Spinal cord (tissue), 10 donors: Measurements from ENCODE around the gene ITIH1. TPM values are rescaled to one million over a fixed set of nuclear protein-coding genes. Genes with fewer than 3 reads are reported as not detected.

Experiments
- DNase-seq, 6 donors: peaks; one replicate each; pipeline versions ENCODE4 v3.0.0 to v3.0.0-alpha.2; 2013 to 2015; ENCODE audit warnings: low spot score in 6 of 6, low read depth in 4 of 6
- H3K27ac ChIP-seq: one replicate; pipeline ENCODE4 v1.5.1; 2013; ENCODE audit warnings: low read depth, low read length, control low read depth
- H3K27me3 ChIP-seq: one replicate; pipeline ENCODE4 v1.6.1; 2013; ENCODE audit warnings: low read length; ENCODE audit not compliant: control insufficient read depth, insufficient read depth
- H3K36me3 ChIP-seq: one replicate; pipeline ENCODE4 v1.6.1; 2013; ENCODE audit warnings: low read length; ENCODE audit not compliant: control insufficient read depth, insufficient read depth
- H3K4me1 ChIP-seq: one replicate; pipeline ENCODE4 v1.6.1; 2013; ENCODE audit warnings: low read length; ENCODE audit not compliant: control insufficient read depth, insufficient read depth
- H3K4me3 ChIP-seq: one replicate; pipeline ENCODE4 v1.5.1; 2013; ENCODE audit warnings: low read depth, low read length, control low read depth
- H3K9me3 ChIP-seq: one replicate; pipeline ENCODE4 v1.6.1; 2013; ENCODE audit warnings: low read length; ENCODE audit not compliant: control insufficient read depth, insufficient read depth
- WGBS: methylation state at CpG from one replicate; pipeline ENCODE4 v1.1.5; 2013; ENCODE audit warnings: missing lambda C conversion rate; ENCODE audit not compliant: insufficient coverage; 5-methylcytosine and 5-hydroxymethylcytosine counted together
- polyA plus RNA-seq, 2 donors: library from polyadenylated mRNA; unstranded; fragments of 120-200 nt; gene quantifications; one replicate each; pipeline ENCODE4 v1.2.1, GENCODE V29; 2013; ENCODE audit not compliant: insufficient read length in 2 of 2
- total RNA-seq, 2 donors: library from RNA; depleted of rRNA in 1 of 2; stranded (reverse); fragments of 120-200 nt in 1 of 2; fragments of >200 nt in 1 of 2; gene quantifications; one replicate each; pipeline versions ENCODE4 v1.2.3 to v1.2.4, GENCODE V29; 2013 to 2014
- donor health status: healthy.

The ITIH1 gene
- total and polyA plus RNA-seq, 4 donors, result 0.15 to 0.44 TPM; not detected in 2

DNA sequence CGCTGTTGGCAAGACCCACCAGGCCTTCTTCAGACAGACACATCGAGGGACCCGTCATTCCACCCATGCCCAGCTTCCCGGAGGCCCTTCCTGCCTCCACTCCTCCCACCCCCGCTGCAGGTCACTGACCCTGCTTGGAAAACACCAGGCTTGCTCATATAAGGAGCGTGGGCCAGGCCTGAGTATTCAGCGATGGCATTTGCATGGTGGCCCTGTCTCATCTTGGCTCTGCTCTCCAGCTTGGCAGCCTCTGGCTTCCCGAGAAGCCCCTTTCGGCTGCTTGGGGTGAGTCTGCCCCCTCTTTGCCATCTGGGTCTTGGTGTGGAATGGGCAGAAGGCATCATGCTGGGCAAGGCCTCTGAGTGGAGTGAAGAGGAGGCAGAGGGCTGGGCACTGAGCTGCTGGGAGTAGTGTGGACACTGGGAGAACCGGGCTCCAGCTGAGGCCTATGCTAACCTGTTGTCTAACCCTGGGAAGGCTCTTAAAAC lies 17.3 kb downstream of the ITIH1 start, which contains the start of gene ITIH3:
ITIH3 (plus strand) TSS at position 185 of the 488 bp plus-strand sequence; CDS start at position 193, 8 bp downstream.
- 79% methylated on average over 10 of the region's 10 CpGs for WGBS
- no peak within 1 kb of the TSS for H3K27ac ChIP-seq
- no peak within 1 kb of the TSS for H3K4me3 ChIP-seq

DNA sequence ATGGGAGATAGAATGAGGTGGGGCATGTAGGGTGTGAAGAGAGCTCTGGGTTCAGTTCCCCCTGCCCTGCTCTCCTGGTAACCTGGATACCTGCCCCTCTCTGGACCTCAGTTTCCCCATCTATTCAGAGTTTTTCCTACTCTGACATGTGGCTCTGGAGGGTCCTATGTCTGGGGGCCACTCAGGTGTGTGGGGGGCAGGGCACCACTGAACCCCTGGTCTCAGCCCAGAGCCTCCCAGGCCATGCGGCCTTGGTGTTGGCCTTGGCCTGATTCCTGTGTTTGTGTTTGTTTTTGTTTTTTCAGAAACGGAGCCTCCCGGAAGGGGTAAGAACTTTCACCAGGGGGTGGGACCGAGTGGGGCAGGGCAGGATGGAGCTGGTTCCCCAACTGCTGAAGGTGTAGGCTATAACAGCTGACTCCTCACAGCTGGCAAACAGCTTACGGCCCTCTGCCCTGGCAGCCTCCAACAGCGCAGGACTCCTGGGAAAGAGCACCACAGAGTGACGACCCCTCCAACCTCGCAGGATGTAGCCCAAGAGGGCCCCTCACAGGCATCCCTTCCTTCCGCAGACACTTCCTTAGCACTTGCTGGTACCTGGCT lies 18.0 kb downstream of the ITIH1 start:
- Histone ChIP-seq H3K4me1 (peaks cover 7% of the 10 kb centered on the region), H3K9me3 (no peaks in the 10 kb centered on the region), H3K4me3 (no peak overlapping the region), H3K36me3 (no peaks in the 10 kb centered on the region), H3K27ac (no peak overlapping the region), H3K27me3 (no peaks in the 10 kb centered on the region)
- 69% methylated on average over 8 of the region's 9 CpGs for WGBS
- peak in 1 of 6 donors; percentile 14 for DNase-seq

More for the DNA sequence above, 17.3 kb downstream of the ITIH1 start, which contains the start of gene ITIH3:
- DNase-seq, result peak in 1 of 6 donors; percentile 7
- no peaks in the 10 kb centered on the region for H3K9me3 ChIP-seq
- no peaks in the 10 kb centered on the region for H3K36me3 ChIP-seq
- H3K27me3 ChIP-seq, result no peaks in the 10 kb centered on the region
- peaks cover 7% of the 10 kb centered on the region for H3K4me1 ChIP-seq

GRCh38 chr3:52796411-52796810 lies 19.0 kb downstream of the ITIH1 start:
- Histone ChIP-seq H3K9me3 (no peaks in the 10 kb centered on the region), H3K27me3 (no peaks in the 10 kb centered on the region), H3K36me3 (no peaks in the 10 kb centered on the region), H3K27ac (no peak overlapping the region), H3K4me1 (peaks cover 7% of the 10 kb centered on the region), H3K4me3 (no peak overlapping the region)
- 97% methylated on average over 5 of the region's 9 CpGs for WGBS
- DNase-seq, result no peak

DNA sequence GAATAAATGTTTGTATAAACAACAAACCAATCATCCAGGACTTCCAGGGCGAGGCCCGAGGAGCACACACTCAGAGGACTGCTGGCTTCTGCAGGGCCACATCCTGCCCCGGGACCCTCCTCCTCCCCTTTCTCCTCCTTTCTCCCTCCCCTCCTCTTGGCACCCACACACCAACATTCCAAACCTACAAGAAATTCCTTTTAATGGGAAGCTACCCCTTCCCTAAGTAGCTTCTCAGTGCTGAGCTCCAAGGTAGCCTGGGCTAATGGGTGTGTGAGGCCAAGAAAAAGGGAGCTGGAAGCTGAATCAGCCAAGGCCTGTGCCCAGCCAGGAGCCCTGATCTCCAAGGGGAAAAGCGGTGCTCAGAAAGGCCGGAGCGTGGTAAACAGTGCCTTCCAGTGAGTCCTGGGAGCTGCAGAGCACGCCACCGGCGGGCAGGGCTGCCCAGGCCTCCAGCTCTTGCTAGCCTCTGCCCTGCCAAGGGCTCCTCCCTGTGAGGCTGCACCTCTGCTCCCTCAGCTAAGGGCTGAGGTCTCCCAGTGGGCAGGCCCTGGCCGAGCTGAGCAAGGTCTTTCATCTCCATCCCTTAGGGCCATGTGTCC lies 21.1 kb downstream of the ITIH1 start:
- Histone ChIP-seq H3K27me3 (no peaks in the 10 kb centered on the region), H3K4me1 (peaks cover 3% of the 10 kb centered on the region), H3K36me3 (no peaks in the 10 kb centered on the region), H3K27ac (no peak overlapping the region), H3K9me3 (no peaks in the 10 kb centered on the region), H3K4me3 (no peak overlapping the region)
- DNase-seq, result no peak
- WGBS, result 80% methylated on average over 10 of the region's 10 CpGs

DNA sequence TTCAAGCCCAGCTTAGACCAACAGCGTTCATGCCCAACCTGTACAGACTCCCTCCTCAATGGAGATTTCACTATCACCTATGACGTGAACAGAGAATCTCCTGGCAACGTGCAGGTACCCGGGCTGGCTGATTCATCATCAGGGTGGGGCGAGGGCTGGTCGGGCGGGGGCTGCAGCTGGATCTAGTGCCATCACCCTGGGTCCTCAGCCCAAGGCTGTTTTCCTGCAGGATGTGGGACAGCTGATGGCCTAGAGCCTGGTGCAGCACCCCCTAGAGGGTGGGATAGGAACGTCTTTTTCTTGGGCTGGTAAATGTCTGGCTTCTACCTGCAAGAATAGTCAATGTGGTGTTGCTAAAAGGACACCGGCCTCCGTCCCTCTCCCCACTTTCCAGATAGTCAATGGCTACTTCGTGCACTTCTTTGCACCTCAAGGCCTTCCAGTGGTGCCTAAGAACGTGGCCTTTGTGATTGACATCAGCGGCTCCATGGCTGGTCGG lies 21.6 kb downstream of the ITIH1 start:
- Histone ChIP-seq H3K4me1 (no peaks in the 10 kb centered on the region), H3K4me3 (no peak overlapping the region), H3K9me3 (no peaks in the 10 kb centered on the region), H3K36me3 (no peaks in the 10 kb centered on the region), H3K27ac (no peak overlapping the region), H3K27me3 (no peaks in the 10 kb centered on the region)
- WGBS, result 59% methylated on average over 12 of the region's 14 CpGs
- no peak for DNase-seq

DNA sequence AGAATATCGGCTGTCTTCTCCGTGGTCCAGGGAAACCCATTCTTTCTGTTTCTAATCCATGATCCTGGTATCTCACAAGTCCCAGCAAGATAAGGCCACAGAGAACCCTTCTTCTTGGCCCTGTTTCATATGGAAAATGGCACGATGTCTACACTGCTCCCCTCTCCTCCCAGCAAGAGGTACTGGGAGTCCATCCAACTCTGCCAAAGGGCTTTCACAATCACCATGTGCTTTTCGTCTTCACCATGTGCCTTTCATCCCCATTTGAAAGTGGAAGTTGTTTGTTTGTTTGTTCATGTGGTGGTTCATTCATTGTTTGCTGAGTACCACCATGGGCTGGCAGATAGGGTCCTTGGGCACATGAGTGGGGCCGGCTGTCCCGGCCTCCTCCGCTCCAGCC lies 22.7 kb downstream of the ITIH1 start:
- Histone ChIP-seq H3K27ac (no peak overlapping the region), H3K36me3 (no peaks in the 10 kb centered on the region), H3K9me3 (no peaks in the 10 kb centered on the region), H3K4me3 (no peak overlapping the region), H3K4me1 (no peaks in the 10 kb centered on the region), H3K27me3 (no peaks in the 10 kb centered on the region)
- WGBS, result 87% methylated on average over 5 of the region's 7 CpGs
- DNase-seq, result no peak

- 84% methylated on average over 5 of the region's 5 CpGs for WGBS
Measured at GRCh38 chr3:52801839-52802238, 24.4 kb downstream of the ITIH1 start.

DNA sequence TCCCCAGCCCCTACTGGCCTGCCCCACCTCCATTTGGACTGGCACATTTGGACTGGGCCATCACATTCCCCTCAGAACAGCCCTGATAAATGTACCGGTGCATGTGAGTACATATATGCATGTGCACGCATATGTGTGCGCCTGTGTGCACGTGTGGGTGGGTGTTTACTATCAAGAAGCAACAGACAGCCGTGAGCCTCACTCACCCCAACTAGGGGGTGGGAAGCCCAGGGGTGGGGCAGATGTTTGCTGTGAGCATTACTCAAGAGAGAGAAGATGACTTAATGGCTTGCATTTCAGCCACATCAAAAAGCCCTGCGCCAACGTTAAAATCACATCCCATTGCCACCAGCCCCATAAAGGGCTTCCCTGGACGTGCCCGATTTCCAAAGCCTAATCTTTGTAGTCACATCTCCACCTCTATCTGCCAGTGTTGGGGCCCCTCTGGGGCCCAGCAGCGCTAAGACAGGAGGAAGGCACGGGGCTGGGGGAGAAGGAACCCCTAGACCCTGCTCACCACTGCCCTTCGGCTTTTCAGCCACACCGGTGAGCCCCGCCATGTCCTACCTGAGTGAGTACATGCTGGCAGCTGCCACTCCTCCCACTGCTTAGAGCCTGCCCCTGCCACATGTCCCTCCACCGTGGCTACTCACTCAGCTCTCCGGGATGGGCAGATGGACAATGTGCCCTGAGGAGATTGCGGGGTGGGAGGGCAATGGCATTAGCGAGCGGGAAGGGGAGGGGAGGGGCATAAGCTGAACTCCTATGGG lies 28.1 kb downstream of the ITIH1 start:
- H3K27ac ChIP-seq, result no peak overlapping the region
- H3K4me3 ChIP-seq, result no peak overlapping the region
- no peaks in the 10 kb centered on the region for H3K4me1 ChIP-seq
- no peak for DNase-seq
- WGBS, result 64% methylated on average over 7 of the region's 19 CpGs
- H3K36me3 ChIP-seq, result no peaks in the 10 kb centered on the region
- H3K27me3 ChIP-seq, result no peaks in the 10 kb centered on the region
- H3K9me3 ChIP-seq, result no peaks in the 10 kb centered on the region

More at GRCh38 chr3:52801839-52802238, 24.4 kb downstream of the ITIH1 start:
- Histone ChIP-seq H3K36me3 (no peaks in the 10 kb centered on the region), H3K27me3 (no peaks in the 10 kb centered on the region), H3K4me3 (no peak overlapping the region), H3K9me3 (no peaks in the 10 kb centered on the region), H3K27ac (no peak overlapping the region), H3K4me1 (no peaks in the 10 kb centered on the region)
- no peak for DNase-seq

GRCh38 chr3:52809149-52809548 lies 31.8 kb downstream of the ITIH1 start:
- no peaks in the 10 kb centered on the region for H3K9me3 ChIP-seq
- no peak overlapping the region for H3K4me3 ChIP-seq
- DNase-seq, result no peak
- H3K27ac ChIP-seq, result no peak overlapping the region
- 79% methylated on average over 1 of the region's 2 CpGs for WGBS
- H3K36me3 ChIP-seq, result no peaks in the 10 kb centered on the region
- no peaks in the 10 kb centered on the region for H3K4me1 ChIP-seq
- H3K27me3 ChIP-seq, result no peaks in the 10 kb centered on the region
